Esophagus (tissue), 2 donors: ENCODE results near the gene PAX1. TPM values are rescaled to one million over a fixed set of nuclear protein-coding genes. Genes with fewer than 3 reads are reported as not detected.

Experiments used
- H3K27ac ChIP-seq, 2 donors: one replicate each; pipeline ENCODE4 v1.5.1; 2013; ENCODE audit warnings: low read depth in 2 of 2, mild to moderate bottlenecking in 2 of 2, inconsistent platforms in 1 of 2, low read length in 1 of 2, moderate library complexity in 1 of 2
- H3K27me3 ChIP-seq, 2 donors: one replicate each; pipeline ENCODE4 v1.6.1; 2013; ENCODE audit warnings: low read length in 2 of 2, control low read depth in 1 of 2, mild to moderate bottlenecking in 1 of 2; ENCODE audit not compliant: insufficient read depth in 2 of 2, control insufficient read depth in 1 of 2
- H3K36me3 ChIP-seq, 2 donors: one replicate each; pipeline ENCODE4 v1.6.1; 2013; ENCODE audit warnings: low read length in 1 of 2; ENCODE audit not compliant: control insufficient read depth in 2 of 2, insufficient read depth in 2 of 2
- H3K4me1 ChIP-seq, 2 donors: one replicate each; pipeline ENCODE4 v1.6.1; 2013; ENCODE audit warnings: low read length in 1 of 2; ENCODE audit not compliant: control insufficient read depth in 2 of 2, insufficient read depth in 2 of 2
- H3K4me3 ChIP-seq, 2 donors: one replicate each; pipeline ENCODE4 v1.5.1; 2013; ENCODE audit warnings: low read length in 2 of 2, mild to moderate bottlenecking in 2 of 2, low read depth in 1 of 2, moderate library complexity in 1 of 2
- H3K9me3 ChIP-seq, 2 donors: one replicate each; pipeline ENCODE4 v1.6.1; 2013; ENCODE audit warnings: mild to moderate bottlenecking in 2 of 2, low read depth in 1 of 2, low read length in 1 of 2, moderate library complexity in 1 of 2; ENCODE audit not compliant: control insufficient read depth in 2 of 2, insufficient read depth in 1 of 2
- WGBS, 2 donors: extraction: QIAGEN DNeasy Blood & Tissue Kit; methylation state at CpG; one replicate each; pipeline ENCODE4 v1.1.7; 2013; 5-methylcytosine and 5-hydroxymethylcytosine counted together
- polyA plus RNA-seq, 2 donors: library from polyadenylated mRNA; stranded (reverse); fragments of 200-250 nt; gene quantifications; one replicate each; pipeline ENCODE4 v1.2.3, GENCODE V29; 2013
- donor health status: healthy with polysubstance abuse.
- donor health status: Bipolar disorder and iron deficiency.

PAX1 gene
- polyA plus RNA-seq, 2 donors: 0.12 to 0.14 TPM

- Histone ChIP-seq H3K27me3 (peaks cover 0 to 2% of the 10 kb centered on the region in 2 donors), H3K27ac (no peak overlapping the region), H3K4me3 (no peak overlapping the region), H3K9me3 (peaks cover 0 to 3% of the 10 kb centered on the region in 2 donors), H3K4me1 (peaks cover 0 to 2% of the 10 kb centered on the region in 2 donors), H3K36me3 (no peaks in the 10 kb centered on the region)
- 5 to 7% methylated on average over 22 of the region's 22 CpGs for WGBS, 2 donors
Observed at GRCh38 chr20:21767739-21768223, 62.3 kb downstream of the PAX1 start.

Other genes starting within 250 kb of the PAX1 start
- gene NKX2-2, start 191.6 kb upstream of the PAX1 start, polyA plus RNA-seq: not detected